GM12865 (cell line): ENCODE measurements around the gene PTCD2.

ENCODE experiments used
- DNase-seq: peaks from one replicate; pipeline ENCODE4 v3.0.0; 2010; ENCODE audit warnings: low read depth
- H3K4me3 ChIP-seq: 2 replicates; pipeline ENCODE4 v1.5.1; 2011; ENCODE audit warnings: mild to moderate bottlenecking, low read depth, low read length, control low read depth
- CTCF ChIP-seq: IDR thresholded peaks from 2 replicates; pipeline ENCODE4 v1.5.1; 2011; ENCODE audit warnings: low read length, control low read depth, low read depth, inconsistent platforms; ENCODE audit not compliant: insufficient read depth; ENCODE audit errors: missing control alignments

Gene PTCD2

GRCh38 chr5:72294473-72294872 lies 25.7 kb upstream of the PTCD2 start:
- TF ChIP-seq CTCF, result no peak
- DNase-seq, result peak; percentile 45
- peak overlapping the region; percentile 53 for H3K4me3 ChIP-seq

- DNase-seq, result no peak
- peak overlapping the region; percentile 53 for H3K4me3 ChIP-seq
- TF ChIP-seq CTCF, result no peak
These were observed 24.6 kb upstream of the PTCD2 start for GRCh38 chr5:72295539-72295938.

- TF ChIP-seq CTCF, result no peak
- peak overlapping the region; percentile 53 for H3K4me3 ChIP-seq
- no peak for DNase-seq
These were observed 23.9 kb upstream of the PTCD2 start for GRCh38 chr5:72296256-72296655.

- peak overlapping the region; percentile 53 for H3K4me3 ChIP-seq
- DNase-seq, result peak; percentile 67
These were observed 22.0 kb upstream of the PTCD2 start for GRCh38 chr5:72298136-72298535.

GRCh38 chr5:72298711-72299110 lies 21.5 kb upstream of the PTCD2 start:
- H3K4me3 ChIP-seq, result peak overlapping the region; percentile 53
- DNase-seq, result no peak

GRCh38 chr5:72300590-72301339 lies 19.4 kb upstream of the PTCD2 start:
- DNase-seq, result no peak
- peak overlapping the region; percentile 39; the same call in 1 of the 2 replicates for H3K4me3 ChIP-seq
- TF ChIP-seq CTCF, result no peak

More at GRCh38 chr5:72298711-72299110, 21.5 kb upstream of the PTCD2 start:
- TF ChIP-seq CTCF, result no peak

- peak overlapping the region; percentile 39 for H3K4me3 ChIP-seq
- no peak for TF ChIP-seq CTCF
- DNase-seq, result peak; percentile 70
These were observed 18.6 kb upstream of the PTCD2 start for GRCh38 chr5:72301557-72301956.
